MCF 10A (cell line): ENCODE measurements around the gene DQX1. TPM values are rescaled to one million over a fixed set of nuclear protein-coding genes. Genes with fewer than 3 reads are reported as not detected.

Source experiments
- BruUV-seq: library from RNA; stranded (reverse); fragments of 400-500 nt; replicated peaks from 2 replicates; lab custom pipeline; 2021; lab: Mats Ljungman, UMichigan
- CTCF ChIA-PET: fragments of 300-600 bp; sonication (Branson Sonifier 250); formaldehyde crosslinking; extraction: SDS; loops from one replicate; lab custom pipeline; 2021; ENCODE audit warnings: antibody characterized with exemption, inconsistent platforms; lab: Yijun Ruan, JAX
- POLR2A ChIA-PET: fragments of 300-600, 350-650 bp; sonication (Branson Sonifier 250); formaldehyde crosslinking; extraction: SDS; loops from one replicate; lab custom pipeline; 2020; ENCODE audit warnings: antibody characterized with exemption, inconsistent platforms; lab: Yijun Ruan, JAX
- DNase-seq: peaks from one replicate; pipeline ENCODE4 v3.0.0-alpha.2; 2018; ENCODE audit not compliant: unreplicated experiment
- H3K27ac Mint-ChIP-seq: one replicate; pipeline ENCODE4 v1.8.0; 2022; ENCODE audit warnings: mild to moderate bottlenecking, low read depth, mixed read lengths; ENCODE audit not compliant: unreplicated experiment
- H3K27me3 Mint-ChIP-seq: one replicate; pipeline ENCODE4 v1.8.0; 2022; ENCODE audit warnings: mixed read lengths; ENCODE audit not compliant: insufficient read depth, unreplicated experiment
- H3K36me3 Mint-ChIP-seq: one replicate; pipeline ENCODE4 v1.8.0; 2022; ENCODE audit warnings: mild to moderate bottlenecking, moderate library complexity, mixed read lengths; ENCODE audit not compliant: insufficient read depth, unreplicated experiment
- H3K4me1 Mint-ChIP-seq: one replicate; pipeline ENCODE4 v1.8.0; 2022; ENCODE audit warnings: mixed read lengths; ENCODE audit not compliant: insufficient read depth, unreplicated experiment
- H3K4me3 Mint-ChIP-seq: one replicate; pipeline ENCODE4 v1.8.0; 2022; ENCODE audit warnings: mild to moderate bottlenecking, moderate library complexity, mixed read lengths; ENCODE audit not compliant: unreplicated experiment
- H3K9me3 Mint-ChIP-seq: one replicate; pipeline ENCODE4 v1.8.0; 2022; ENCODE audit warnings: mixed read lengths; ENCODE audit not compliant: unreplicated experiment
- CTCF ChIP-seq: fragments of 200-600 bp; IDR thresholded peaks from one replicate; pipeline ENCODE4 v1.8.0; 2022; ENCODE audit warnings: antibody characterized with exemption, mild to moderate bottlenecking; ENCODE audit not compliant: unreplicated experiment
- intact Hi-C: fragments of 100-400 bp; cut with micrococcal nuclease; formaldehyde crosslinking; loops from 2 replicates; pipeline ENCODE4 v1.14.1; 2022
- total RNA-seq: library from RNA; stranded (reverse); gene quantifications from 2 replicates; pipeline ENCODE4 v1.2.3, GENCODE V29; 2022

The DQX1 gene
- total RNA-seq, 1 experiment from 2014 or later = 4.3 TPM

GRCh38 chr2:74572178-74572925 is 46.3 kb upstream of the DQX1 start:
- Mint-ChIP-seq H3K4me1 (peaks cover 29% of the 10 kb centered on the region), H3K4me3 (no peak overlapping the region), H3K9me3 (no peaks in the 10 kb centered on the region), H3K27me3 (no peaks in the 10 kb centered on the region), H3K36me3 (no peaks in the 10 kb centered on the region), H3K27ac (no peak overlapping the region)
- no peak for TF ChIP-seq CTCF
- ChIA-PET POLR2A (no interaction called here), CTCF (interaction anchor here (0.9 to 15.5 kb wide), 2 partner anchors 15 to 89 kb away, joined by 6 to 203 read pairs; partner anchors contain the start of genes CCDC142 and TTC31)
- no TSS peak for BruUV-seq
- no peak for DNase-seq
- intact Hi-C loops = no loop called here

DNA sequence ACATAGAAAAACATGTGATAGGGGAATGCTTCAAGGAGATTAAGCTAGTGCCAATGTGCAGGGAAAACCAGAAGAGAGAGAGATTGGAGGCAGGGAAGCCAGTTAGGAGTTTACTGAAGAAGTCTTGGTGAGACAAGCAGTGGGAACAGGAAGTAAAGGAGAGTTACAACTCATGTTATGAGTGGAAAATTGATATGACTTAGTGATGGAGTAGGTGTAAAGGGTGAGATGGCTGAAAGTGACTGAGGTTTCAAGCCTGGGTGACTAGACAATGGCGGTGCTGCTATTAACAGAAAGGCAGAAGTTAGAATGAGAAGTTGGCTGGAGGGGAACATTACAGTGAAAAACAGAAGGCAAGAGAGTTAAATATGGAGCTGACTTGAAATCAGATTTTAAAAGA is 45.0 kb upstream of the DQX1 start:
- no peaks in the 10 kb centered on the region for H3K9me3 Mint-ChIP-seq
- DNase-seq = no peak
- intact Hi-C loops = no loop called here
- H3K27me3 Mint-ChIP-seq = no peaks in the 10 kb centered on the region
- CTCF ChIA-PET = interaction anchor here (15.5 kb wide), 1 partner anchor 16 kb away, joined by 203 read pairs; no protein-coding TSS in a partner anchor
- TF ChIP-seq CTCF = no peak
- no peaks in the 10 kb centered on the region for H3K36me3 Mint-ChIP-seq
- no peak overlapping the region for H3K4me3 Mint-ChIP-seq
- no peak overlapping the region for H3K27ac Mint-ChIP-seq
- peaks cover 29% of the 10 kb centered on the region for H3K4me1 Mint-ChIP-seq
- POLR2A ChIA-PET = interaction anchor here (1.1 to 1.5 kb wide), 2 partner anchors 8 to 41 kb away, joined by 3 read pairs; no protein-coding TSS in a partner anchor
- no TSS peak for BruUV-seq

- Mint-ChIP-seq H3K9me3 (no peaks in the 10 kb centered on the region), H3K27ac (no peak overlapping the region), H3K4me3 (no peak overlapping the region), H3K36me3 (no peaks in the 10 kb centered on the region), H3K4me1 (peaks cover 34% of the 10 kb centered on the region), H3K27me3 (no peaks in the 10 kb centered on the region)
- CTCF ChIA-PET = interaction anchor here (15.5 kb wide), 1 partner anchor 18 kb away, joined by 203 read pairs; no protein-coding TSS in a partner anchor
- TF ChIP-seq CTCF = no peak
- no peak for DNase-seq
- POLR2A ChIA-PET = interaction anchor here (0.7 to 1.5 kb wide), 3 partner anchors 10 to 39 kb away, joined by 3 read pairs; no protein-coding TSS in a partner anchor
- intact Hi-C loops = no loop called here
- BruUV-seq = no TSS peak
These were observed 43.7 kb upstream of the DQX1 start for GRCh38 chr2:74569686-74570085.

- Mint-ChIP-seq H3K9me3 (no peaks in the 10 kb centered on the region), H3K4me1 (peaks cover 38% of the 10 kb centered on the region), H3K27me3 (no peaks in the 10 kb centered on the region), H3K4me3 (peak overlapping the region; percentile 2), H3K27ac (peak overlapping the region; percentile 16), H3K36me3 (no peaks in the 10 kb centered on the region)
- POLR2A ChIA-PET = interaction anchor here (0.7 to 3.0 kb wide), 13 partner anchors 9 to 109 kb away, joined by 3 to 21 read pairs (median 5); partner anchors contain the start of genes AUP1, CCDC142, DQX1 and HTRA2
- DNase-seq = peak; percentile 82
- BruUV-seq = no TSS peak
- intact Hi-C loops = no loop called here
- TF ChIP-seq CTCF = no peak
- CTCF ChIA-PET = interaction anchor here (0.8 to 15.5 kb wide), 5 partner anchors 9 to 34 kb away, joined by 3 to 203 read pairs (median 5); no protein-coding TSS in a partner anchor
These were observed 41.9 kb upstream of the DQX1 start for GRCh38 chr2:74567881-74568280.
